OCI-LY7 (cell line): Measurements from ENCODE around the gene GGN. TPM values are rescaled to one million over a fixed set of nuclear protein-coding genes. Genes with fewer than 3 reads are reported as not detected.

Experiments
- BruUV-seq: library from RNA; stranded (reverse); fragments of 400-500 nt; replicated peaks from 2 replicates; lab custom pipeline; 2021; lab: Mats Ljungman, UMichigan
- CTCF ChIA-PET: fragments of 300-600 bp; sonication (Branson Sonifier 250); formaldehyde crosslinking; loops from one replicate; lab custom pipeline; 2022; ENCODE audit warnings: antibody characterized with exemption; ENCODE audit not compliant: unreplicated experiment; lab: Charles Lee
- POLR2A ChIA-PET: fragments of 300-600 bp; sonication (Branson Sonifier 250); formaldehyde crosslinking; loops from one replicate; lab custom pipeline; 2022; ENCODE audit warnings: antibody characterized with exemption; lab: Charles Lee
- DNase-seq: peaks from one replicate; pipeline ENCODE4 v3.0.0-alpha.2; 2015; ENCODE audit warnings: low spot score
- H2AFZ ChIP-seq: fragments of 200-600 bp; sonication (generic), shearing (Covaris generic); 2 replicates; pipeline ENCODE4 v1.6.1; 2014; ENCODE audit warnings: mild to moderate bottlenecking, antibody characterized with exemption, low read length, moderate library complexity
- H3K27ac ChIP-seq: fragments of 200-600 bp; sonication (generic); 2 replicates; pipeline ENCODE4 v1.5.1; 2014; ENCODE audit warnings: mixed run types, low read depth, mild to moderate bottlenecking, moderate library complexity, low read length, inconsistent platforms; ENCODE audit not compliant: poor library complexity, severe bottlenecking
- H3K36me3 ChIP-seq: fragments of 200-600 bp; sonication (generic); 2 replicates; pipeline ENCODE4 v1.6.1; 2014; ENCODE audit warnings: mild to moderate bottlenecking, antibody characterized with exemption, low read length, moderate library complexity, mixed read lengths; ENCODE audit not compliant: insufficient read depth
- H3K4me1 ChIP-seq: fragments of 200-600 bp; sonication (generic); 2 replicates; pipeline ENCODE4 v1.5.1; 2014; ENCODE audit warnings: mild to moderate bottlenecking, low read length; ENCODE audit not compliant: insufficient read depth, poor library complexity, severe bottlenecking
- H3K4me2 ChIP-seq: fragments of 200-600 bp; sonication (generic); 2 replicates; pipeline ENCODE4 v1.6.1; 2014; ENCODE audit warnings: mild to moderate bottlenecking, low read length
- H3K4me3 ChIP-seq: fragments of 200-600 bp; sonication (generic); 2 replicates; pipeline ENCODE4 v1.5.1; 2014; ENCODE audit warnings: mild to moderate bottlenecking, low read depth, low read length; ENCODE audit not compliant: poor library complexity, severe bottlenecking
- H3K79me2 ChIP-seq: fragments of 200-600 bp; sonication (generic); 2 replicates; pipeline ENCODE4 v1.6.1; 2016; ENCODE audit warnings: low read depth, mild to moderate bottlenecking, low read length, moderate library complexity, mixed read lengths; ENCODE audit not compliant: insufficient read depth
- H3K9me2 ChIP-seq: fragments of 200-600 bp; sonication (generic); 2 replicates; pipeline ENCODE4 v1.6.1; 2016; ENCODE audit warnings: mild to moderate bottlenecking, low read length, mixed read lengths; ENCODE audit not compliant: insufficient read depth
- H3K9me3 ChIP-seq: fragments of 200-600 bp; sonication (generic); 2 replicates; pipeline ENCODE4 v1.6.1; 2014; ENCODE audit warnings: mild to moderate bottlenecking, mixed run types, low read length, mixed read lengths
- H4K20me1 ChIP-seq: fragments of 200-600 bp; sonication (generic); 2 replicates; pipeline ENCODE4 v1.6.1; 2014; ENCODE audit warnings: mild to moderate bottlenecking, antibody characterized with exemption, low read length, moderate library complexity, mixed read lengths; ENCODE audit not compliant: insufficient read depth
- EZH2phosphoT487 ChIP-seq: fragments of 200-600 bp; sonication (generic); IDR thresholded peaks from 2 replicates; pipeline ENCODE4 v1.6.1; 2018; ENCODE audit warnings: low read depth, borderline replicate concordance, mild to moderate bottlenecking, mixed run types, antibody characterized with exemption, low read length, moderate library complexity, mixed read lengths
- intact Hi-C: fragments of 100-400 bp; cut with micrococcal nuclease; formaldehyde crosslinking; loops from one replicate; pipeline ENCODE4 v1.10.0; 2022; ENCODE audit not compliant: unreplicated experiment
- total RNA-seq, 2 experiments: library from RNA; depleted of rRNA in 1 of 2; stranded (reverse); fragments of >200 nt in 1 of 2; shearing (Covaris generic) in 1 of 2; gene quantifications; 2 replicates each; pipeline ENCODE4 v1.2.3, GENCODE V29; 2014 to 2022
- TF ChIP-seq, protein P1 (sequence below): fragments of 200-600 bp; sonication (generic); conservative IDR thresholded peaks from 2 replicates; pipeline ENCODE4 v1.5.1; 2014; ENCODE audit warnings: mild to moderate bottlenecking, antibody characterized with exemption, low read length, moderate library complexity, mixed read lengths

GGN gene
- total RNA-seq, 2 experiments from 2014 or later: not detected

DNA sequence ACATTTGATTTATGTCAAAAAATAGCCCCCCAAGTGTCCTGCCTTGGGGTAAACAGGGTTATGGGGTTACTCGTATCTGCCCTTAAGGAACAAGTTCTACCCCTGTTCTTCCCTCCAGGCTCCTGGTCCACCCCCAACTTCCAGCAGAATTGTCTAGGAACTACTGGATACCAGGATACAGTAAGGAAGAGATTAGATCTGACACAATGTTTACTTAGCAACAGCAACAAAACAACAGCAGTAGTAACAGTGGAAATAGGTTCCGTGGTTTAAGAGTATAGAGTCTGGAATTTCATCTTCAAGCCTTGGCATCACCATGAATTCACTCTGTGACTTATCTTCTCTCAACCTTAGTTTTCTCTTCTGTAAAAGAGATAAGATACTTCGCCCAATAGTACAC is 13.3 kb upstream of the GGN start:
- no peak overlapping the region for H3K4me2 ChIP-seq
- no peak for DNase-seq
- CTCF ChIA-PET: no interaction called here
- no peak overlapping the region for H3K27ac ChIP-seq
- intact Hi-C loops: loop anchor here (5.0 kb wide), 2 partner anchors 216 to 531 kb away; partner anchors contain the start of genes EIF3K, MAP4K1, MRPS12 and SARS2
- H2AFZ ChIP-seq: no peak overlapping the region
- H3K4me1 ChIP-seq: peaks cover 4% of the 10 kb centered on the region
- H3K36me3 ChIP-seq: no peaks in the 10 kb centered on the region
- POLR2A ChIA-PET: no interaction called here
- no peak overlapping the region for H3K4me3 ChIP-seq
- H3K9me3 ChIP-seq: no peaks in the 10 kb centered on the region
- no peaks in the 10 kb centered on the region for H3K9me2 ChIP-seq
- no TSS peak for BruUV-seq
- no peaks in the 10 kb centered on the region for H3K79me2 ChIP-seq
- TF ChIP-seq, protein P1, sequence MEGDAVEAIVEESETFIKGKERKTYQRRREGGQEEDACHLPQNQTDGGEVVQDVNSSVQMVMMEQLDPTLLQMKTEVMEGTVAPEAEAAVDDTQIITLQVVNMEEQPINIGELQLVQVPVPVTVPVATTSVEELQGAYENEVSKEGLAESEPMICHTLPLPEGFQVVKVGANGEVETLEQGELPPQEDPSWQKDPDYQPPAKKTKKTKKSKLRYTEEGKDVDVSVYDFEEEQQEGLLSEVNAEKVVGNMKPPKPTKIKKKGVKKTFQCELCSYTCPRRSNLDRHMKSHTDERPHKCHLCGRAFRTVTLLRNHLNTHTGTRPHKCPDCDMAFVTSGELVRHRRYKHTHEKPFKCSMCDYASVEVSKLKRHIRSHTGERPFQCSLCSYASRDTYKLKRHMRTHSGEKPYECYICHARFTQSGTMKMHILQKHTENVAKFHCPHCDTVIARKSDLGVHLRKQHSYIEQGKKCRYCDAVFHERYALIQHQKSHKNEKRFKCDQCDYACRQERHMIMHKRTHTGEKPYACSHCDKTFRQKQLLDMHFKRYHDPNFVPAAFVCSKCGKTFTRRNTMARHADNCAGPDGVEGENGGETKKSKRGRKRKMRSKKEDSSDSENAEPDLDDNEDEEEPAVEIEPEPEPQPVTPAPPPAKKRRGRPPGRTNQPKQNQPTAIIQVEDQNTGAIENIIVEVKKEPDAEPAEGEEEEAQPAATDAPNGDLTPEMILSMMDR: no peak
- TF ChIP-seq EZH2phosphoT487: no peak
- H4K20me1 ChIP-seq: no peaks in the 10 kb centered on the region

DNA sequence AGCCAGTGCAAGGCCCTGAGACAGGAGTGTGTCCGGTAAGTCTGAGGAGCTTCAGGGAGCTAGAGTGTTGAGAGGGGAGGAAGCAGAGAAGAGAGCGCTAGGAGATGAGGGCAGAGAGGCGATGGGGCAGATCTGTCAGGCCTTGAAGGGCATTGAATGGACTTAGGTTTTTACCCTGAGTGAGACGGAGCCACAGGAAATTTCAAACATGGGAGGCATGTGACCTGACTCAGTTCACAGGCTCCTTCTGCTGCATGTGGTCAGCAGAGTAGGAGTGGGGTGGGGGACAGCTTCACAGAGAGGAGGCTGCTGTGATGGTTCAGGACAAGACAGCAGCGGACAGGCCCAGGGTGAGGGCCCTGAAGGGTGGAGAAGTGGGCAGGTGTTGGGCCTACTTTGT is 12.5 kb upstream of the GGN start:
- H2AFZ ChIP-seq: no peak overlapping the region
- no peaks in the 10 kb centered on the region for H3K9me3 ChIP-seq
- BruUV-seq: no TSS peak
- no peaks in the 10 kb centered on the region for H3K79me2 ChIP-seq
- H3K36me3 ChIP-seq: no peaks in the 10 kb centered on the region
- intact Hi-C loops: loop anchor here (5.0 kb wide), 2 partner anchors 217 to 532 kb away; partner anchors contain the start of genes EIF3K, MAP4K1, MRPS12 and SARS2
- H3K9me2 ChIP-seq: no peaks in the 10 kb centered on the region
- no peak overlapping the region for H3K4me2 ChIP-seq
- ChIA-PET POLR2A (interaction anchor here (0.7 kb wide), 1 partner anchor 26 kb away, joined by 4 read pairs; the partner anchor contains the start of gene PSMD8), CTCF (no interaction called here)
- no peaks in the 10 kb centered on the region for H4K20me1 ChIP-seq
- DNase-seq: no peak
- H3K4me1 ChIP-seq: peaks cover 4% of the 10 kb centered on the region
- no peak overlapping the region for H3K4me3 ChIP-seq
- H3K27ac ChIP-seq: no peak overlapping the region
- no peak for TF ChIP-seq EZH2phosphoT487
- TF ChIP-seq, protein P1: no peak

DNA sequence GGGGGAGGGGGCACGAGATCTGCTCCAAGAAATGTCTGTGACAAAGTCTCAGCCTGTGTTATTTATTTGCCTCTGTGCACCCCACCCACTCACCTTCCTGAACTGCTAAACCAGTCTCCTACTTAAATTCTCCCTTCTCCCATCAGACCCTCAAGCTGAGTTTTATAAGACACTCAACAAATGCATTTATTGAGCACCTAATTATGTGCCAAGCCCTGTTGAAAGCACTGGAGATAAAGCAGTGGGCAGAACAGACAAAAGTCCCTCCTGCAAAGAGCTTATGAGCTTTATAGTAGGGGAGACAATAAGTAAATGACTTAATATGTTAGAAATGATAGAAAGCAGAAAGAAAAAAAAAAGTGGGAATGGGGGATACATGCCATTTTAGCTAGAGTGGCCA is 11.7 kb upstream of the GGN start:
- intact Hi-C loops: no loop called here
- no TSS peak for BruUV-seq
- TF ChIP-seq, protein P1: no peak
- TF ChIP-seq EZH2phosphoT487: no peak
- ChIA-PET CTCF (no interaction called here), POLR2A (interaction anchor here (0.7 to 0.9 kb wide), 2 partner anchors 25 to 194 kb away, joined by 3 to 4 read pairs; partner anchors contain the start of gene PSMD8)
- DNase-seq: no peak
- H3K4me2 ChIP-seq: no peak overlapping the region
- H3K79me2 ChIP-seq: no peaks in the 10 kb centered on the region
- no peak overlapping the region for H3K4me3 ChIP-seq
- H3K4me1 ChIP-seq: peaks cover 4% of the 10 kb centered on the region
- no peak overlapping the region for H3K27ac ChIP-seq
- no peaks in the 10 kb centered on the region for H3K36me3 ChIP-seq
- no peaks in the 10 kb centered on the region for H3K9me2 ChIP-seq
- no peaks in the 10 kb centered on the region for H4K20me1 ChIP-seq
- no peak overlapping the region for H2AFZ ChIP-seq
- H3K9me3 ChIP-seq: no peaks in the 10 kb centered on the region
